ENCODE results near the gene RARRES2.
A peak's percentile ranks its signal among the peaks of the same experiment; 100 is the strongest.
"Not testable (repeated sequence)": the region's sequence is repeated elsewhere in the genome, so short reads cannot be mapped to it uniquely, and the experiment has no call there.

RARRES2 gene

DNA sequence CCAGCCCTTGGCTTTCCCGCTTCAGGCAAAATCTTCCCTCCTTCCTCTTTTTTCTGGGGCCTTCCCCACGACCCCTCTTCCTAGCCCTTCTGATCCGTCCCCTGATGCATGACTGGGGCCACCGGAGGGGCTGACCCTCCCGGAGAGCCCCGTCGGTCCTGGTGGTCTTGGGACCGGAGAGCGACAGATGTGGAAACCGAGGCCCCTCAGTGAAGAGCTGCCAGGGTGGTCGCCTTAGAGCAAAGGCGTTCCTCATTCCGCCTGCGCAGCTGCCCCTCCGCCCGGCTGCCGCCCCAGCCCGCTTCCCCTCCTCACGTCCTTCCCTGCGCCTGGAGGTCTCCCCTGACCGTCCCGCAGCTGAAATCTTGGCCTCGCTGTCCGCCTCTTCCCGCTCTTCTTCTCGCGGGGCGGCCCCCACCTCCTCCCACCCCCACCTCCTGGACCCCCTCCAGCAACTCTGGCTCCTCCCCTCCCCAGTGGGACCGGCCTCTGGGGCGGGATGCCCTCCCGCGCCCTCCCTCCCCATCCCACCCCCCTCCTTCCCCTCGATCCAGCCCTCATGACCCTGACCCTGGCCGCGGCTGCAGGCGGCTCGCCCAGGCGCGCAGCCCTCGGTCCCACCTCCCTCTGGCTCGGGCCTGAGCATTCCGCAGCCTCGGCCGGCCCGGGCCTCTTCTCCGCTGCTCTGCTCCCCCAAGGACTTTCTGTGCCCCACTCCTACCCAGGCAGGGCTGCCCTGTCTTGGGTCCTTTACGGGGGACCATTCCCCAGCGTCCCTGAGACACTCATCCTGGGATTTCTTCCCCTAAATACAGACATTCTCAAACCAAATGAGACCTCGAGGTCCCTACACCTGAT, at the start of gene RARRES2:
RARRES2 (minus strand) TSS at position 367 of the 858 bp plus-strand sequence. CDS start 1,020 bp downstream, outside the sequence.
- no peak for DNase-seq (ENCODE audit: low read depth in 3 of 3, low spot score in 1 of 3)

GRCh38 chr7:150390205-150390604, 48.8 kb upstream of the RARRES2 start:
- DNase-seq (ENCODE audit: low read depth in 3 of 3, low spot score in 1 of 3): no peak

GRCh38 chr7:150389532-150389816, 48.0 kb upstream of the RARRES2 start:
- DNase-seq (ENCODE audit: low read depth in 3 of 3, low spot score in 1 of 3): no peak

GRCh38 chr7:150388709-150389531, 47.5 kb upstream of the RARRES2 start:
- no peak for DNase-seq (ENCODE audit: low read depth in 3 of 3, low spot score in 1 of 3)

DNA sequence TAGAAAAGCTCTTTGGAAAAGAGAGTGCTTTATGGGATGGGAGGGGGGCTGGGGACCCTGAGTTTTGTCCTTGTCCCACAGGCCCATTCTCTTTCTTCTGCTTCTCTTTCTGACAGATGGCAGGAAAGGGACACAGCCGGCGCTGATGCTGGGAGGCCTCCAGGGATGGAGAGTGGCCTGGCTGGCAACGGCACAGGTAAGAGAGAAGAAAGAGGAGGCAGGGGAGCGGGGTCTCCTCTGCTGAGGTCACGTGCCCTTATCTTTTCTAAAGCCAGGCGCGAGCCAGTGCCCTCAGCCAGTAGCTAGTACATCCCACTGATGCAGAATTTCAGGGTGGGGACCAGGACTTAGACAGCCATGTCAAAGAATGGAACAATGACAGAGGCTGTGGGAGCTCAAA, 46.9 kb upstream of the RARRES2 start:
- no peak for DNase-seq (ENCODE audit: low read depth in 3 of 3, low spot score in 1 of 3)

GRCh38 chr7:150385884-150386283, 44.5 kb upstream of the RARRES2 start:
- DNase-seq (ENCODE audit: low read depth in 3 of 3, low spot score in 1 of 3): not testable (repeated sequence)

DNA sequence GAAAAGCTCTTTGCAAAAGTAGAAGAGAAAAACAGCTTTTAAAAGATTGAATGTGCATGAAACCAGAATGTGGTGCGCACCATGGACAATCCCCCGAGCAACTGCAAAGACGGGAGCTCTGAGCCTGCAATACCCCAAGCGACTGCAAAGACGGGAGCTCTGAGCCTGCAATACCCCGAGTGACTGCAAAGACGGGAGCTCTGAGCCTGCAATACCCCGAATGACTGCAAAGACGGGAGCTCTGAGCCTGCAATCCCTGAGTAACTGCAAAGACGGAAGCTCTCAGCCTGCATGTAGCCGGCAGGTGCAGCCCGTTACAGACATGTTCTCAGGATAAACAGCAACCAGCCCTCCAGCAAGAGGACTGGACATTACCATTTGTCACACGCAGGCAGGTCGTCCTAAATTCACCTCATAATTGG, 43.9 kb upstream of the RARRES2 start:
- no peak for DNase-seq (ENCODE audit: low read depth in 3 of 3, low spot score in 1 of 3)

DNA sequence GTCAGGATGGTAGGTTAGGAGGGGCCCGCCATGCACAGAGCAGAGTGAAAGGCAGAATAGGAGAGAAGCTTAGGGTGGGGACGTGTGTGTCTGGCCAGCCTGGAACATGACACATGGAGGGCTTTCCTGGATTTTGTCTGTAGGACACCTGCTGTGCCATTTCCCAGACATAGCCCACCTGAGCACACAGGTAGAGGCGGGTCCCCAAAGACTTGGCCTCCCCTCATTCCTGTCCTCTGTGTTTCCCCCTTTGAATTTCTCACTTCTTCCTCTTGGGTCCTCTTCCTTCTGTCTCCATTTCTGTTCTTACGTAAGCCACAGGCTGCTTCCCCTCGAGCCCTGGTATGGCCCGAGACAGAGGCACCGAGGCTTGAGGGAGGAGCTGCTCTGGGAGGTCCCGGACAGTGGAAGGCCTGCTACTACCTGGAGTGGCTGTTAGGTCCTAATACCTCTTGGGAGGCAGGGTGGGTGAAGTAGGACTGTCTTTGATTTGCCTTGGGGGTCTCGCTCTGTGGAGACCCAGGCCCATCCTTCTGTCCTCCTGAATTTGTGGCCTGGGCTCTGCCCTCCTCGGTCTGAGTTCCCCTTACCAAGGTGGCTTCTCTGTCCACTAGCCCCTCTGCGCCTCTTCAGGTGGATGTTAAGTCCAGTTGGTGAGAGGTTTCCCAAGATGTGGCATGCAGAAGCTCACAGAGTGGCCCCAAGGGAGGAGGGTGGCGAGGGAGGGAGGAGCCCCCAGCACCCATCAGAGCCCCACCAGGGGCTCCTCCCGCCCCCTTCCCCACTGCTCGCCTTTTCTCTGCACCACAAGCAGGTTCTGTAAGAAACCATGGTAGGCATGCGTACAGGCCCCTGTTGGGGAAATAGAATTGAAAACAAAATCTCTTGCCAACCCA, 43.2 kb upstream of the RARRES2 start:
- DNase-seq (ENCODE audit: low read depth in 3 of 3, low spot score in 1 of 3): no peak

DNA sequence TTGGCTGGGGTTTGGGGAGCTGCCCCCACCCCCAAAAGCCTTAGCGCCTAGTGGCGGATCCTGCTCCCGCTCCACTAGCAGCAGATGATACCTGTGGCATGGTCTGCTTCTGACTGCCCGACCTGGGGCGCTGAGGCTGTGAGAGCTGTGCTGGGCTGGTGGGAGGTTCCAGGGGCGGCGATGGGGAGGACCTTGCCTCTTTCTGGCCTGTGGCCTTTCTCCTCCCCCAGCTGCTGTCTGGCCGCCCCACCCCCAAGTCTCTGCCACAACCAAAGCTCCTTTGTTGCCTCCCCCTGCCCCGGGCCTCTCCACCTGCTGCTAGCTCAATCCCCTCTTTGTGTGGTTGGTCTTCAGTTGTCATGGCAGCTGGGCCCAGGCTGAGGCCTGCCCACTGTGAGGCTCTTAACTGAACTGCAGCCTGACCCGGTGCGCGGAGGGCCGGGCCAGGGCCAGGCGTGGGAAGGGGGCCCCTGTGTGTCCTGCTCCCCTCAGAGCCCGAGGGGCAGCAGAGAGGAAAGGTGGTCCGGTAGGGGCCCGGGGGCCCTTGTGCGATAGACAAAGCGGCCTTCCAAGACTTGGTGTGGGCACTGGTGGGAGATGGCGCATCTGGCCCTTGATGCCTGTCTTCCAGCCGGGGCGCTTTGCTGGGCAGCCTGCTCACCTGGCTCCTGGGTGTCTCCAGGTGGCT, 42.4 kb upstream of the RARRES2 start:
- no peak for DNase-seq (ENCODE audit: low read depth in 3 of 3, low spot score in 1 of 3)

DNA sequence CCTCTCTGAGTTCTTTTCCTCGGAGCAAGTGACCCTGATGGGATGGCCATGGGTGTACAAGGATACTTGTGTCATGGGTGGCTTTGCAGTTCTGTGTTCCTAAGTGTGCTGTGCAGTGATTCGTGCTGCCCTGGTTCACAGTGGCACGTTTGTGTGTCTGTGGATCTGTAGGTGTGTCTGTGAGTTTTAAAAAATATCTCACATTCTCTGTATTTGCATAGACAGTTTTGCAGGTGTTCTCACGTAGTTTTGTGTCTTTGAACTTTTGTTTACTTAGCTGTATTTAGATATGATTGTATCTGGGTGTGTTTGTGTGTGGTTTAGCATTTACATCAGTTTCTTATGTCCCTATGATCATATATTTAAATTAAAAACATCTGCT, 41.4 kb upstream of the RARRES2 start:
- DNase-seq (ENCODE audit: low read depth in 3 of 3, low spot score in 1 of 3): no peak

DNA sequence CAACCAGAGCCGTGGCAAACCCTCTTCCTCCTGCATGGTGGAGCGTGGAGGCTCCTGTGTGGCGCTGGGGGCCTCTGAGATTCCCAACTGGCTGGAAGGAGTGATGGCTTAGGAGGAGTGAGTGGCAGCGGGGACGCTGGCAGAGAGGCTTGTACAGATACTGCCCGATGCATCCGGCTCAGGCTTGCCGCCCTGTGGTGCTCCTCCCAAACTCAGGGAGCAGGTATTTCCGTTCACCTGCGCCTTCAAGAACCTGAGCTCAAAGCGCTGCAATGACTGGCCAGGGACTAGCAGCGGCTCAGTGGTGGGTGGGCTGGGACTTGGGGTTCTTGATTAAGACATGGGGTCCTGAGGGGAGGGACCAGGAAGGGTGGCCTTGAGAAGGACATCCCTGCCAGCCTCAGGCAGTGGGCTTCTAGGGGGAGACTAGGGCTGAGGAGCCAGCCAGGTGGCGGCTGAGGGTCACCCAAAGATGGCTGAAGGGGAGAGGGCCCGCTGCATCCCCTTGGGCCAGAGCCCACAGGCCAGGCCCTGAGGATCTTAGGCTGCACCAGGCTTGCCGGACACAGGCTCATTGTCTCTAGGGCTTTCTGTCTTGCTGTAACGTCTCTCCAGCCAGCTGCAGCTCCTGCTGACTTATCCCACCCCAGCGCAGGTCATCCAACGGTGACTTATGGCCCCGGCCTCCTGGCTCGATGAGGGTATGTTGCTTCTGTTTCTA, 40.9 kb upstream of the RARRES2 start:
- no peak for DNase-seq (ENCODE audit: low read depth in 3 of 3, low spot score in 1 of 3)

DNA sequence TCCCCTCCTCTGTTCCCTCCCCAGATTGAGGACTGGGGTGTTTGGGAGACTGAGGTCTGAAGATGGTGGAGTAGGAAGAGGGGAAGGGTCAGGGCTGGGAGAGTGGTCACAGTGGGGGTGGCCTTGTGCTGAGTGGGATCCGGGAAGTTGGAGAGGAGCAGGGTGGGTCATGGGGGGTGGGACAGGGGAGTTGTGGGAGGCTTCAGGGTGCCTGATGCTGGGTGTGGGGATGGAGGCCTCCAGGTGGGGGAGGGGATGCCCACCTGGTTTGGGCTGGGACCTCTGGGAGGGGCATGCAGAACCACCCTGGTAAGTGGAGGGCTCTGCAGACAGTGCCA, 40.3 kb upstream of the RARRES2 start:
- DNase-seq (ENCODE audit: low read depth in 3 of 3, low spot score in 1 of 3): no peak

DNA sequence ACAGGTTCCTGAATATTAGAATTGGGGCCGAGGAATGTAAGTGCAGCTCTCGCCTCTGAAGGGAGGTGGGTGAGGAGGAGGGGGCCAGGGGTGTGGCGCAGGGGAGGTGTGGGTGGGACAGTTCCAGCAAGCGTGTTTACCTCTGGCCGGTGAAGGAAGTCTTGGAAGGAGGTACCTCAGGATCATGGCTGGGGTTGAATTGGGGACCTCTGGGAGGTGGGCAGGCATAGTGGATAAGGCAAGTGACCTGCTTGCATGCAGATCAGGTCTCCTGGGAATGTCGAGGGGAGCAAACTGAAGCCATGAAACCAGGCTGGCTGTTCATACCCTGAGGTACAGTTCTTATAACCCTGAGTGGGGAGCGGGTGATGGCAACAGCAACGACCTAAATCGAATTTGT, 39.7 kb upstream of the RARRES2 start:
- DNase-seq (ENCODE audit: low read depth in 3 of 3, low spot score in 1 of 3): no peak

DNA sequence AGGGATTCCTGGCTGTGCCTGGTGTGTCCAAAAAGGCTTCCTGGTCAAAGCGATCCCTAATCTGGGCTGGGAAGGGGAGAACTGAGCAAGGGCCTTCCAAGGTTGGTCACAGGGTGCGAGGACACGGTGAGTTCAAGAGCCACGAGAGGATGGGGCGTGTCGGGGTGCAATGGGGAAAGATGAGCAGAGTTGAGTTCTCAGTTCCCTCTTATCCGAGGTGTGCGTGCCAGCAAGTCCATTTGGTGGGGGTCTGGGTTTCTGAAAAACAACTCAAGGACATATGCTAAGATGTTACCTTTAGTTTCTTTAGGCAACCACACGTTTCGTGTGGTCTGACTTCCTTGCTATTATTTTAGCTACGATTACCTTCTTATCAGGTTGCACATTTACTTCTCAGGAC, 39.0 kb upstream of the RARRES2 start:
- DNase-seq (ENCODE audit: low read depth in 3 of 3, low spot score in 1 of 3): no peak

GRCh38 chr7:150379441-150380379, 38.3 kb upstream of the RARRES2 start:
- no peak for DNase-seq (ENCODE audit: low read depth in 3 of 3, low spot score in 1 of 3)

GRCh38 chr7:150378853-150379440, 37.5 kb upstream of the RARRES2 start, which contains the start of gene ZNF775:
TSS of gene ZNF775 (plus strand) at chr7:150379330. CDS start at chr7:150388471, 9,141 bp downstream.
- DNase-seq (ENCODE audit: low read depth in 3 of 3, low spot score in 1 of 3): peak; percentile 81 to 83 (median 82)

DNA sequence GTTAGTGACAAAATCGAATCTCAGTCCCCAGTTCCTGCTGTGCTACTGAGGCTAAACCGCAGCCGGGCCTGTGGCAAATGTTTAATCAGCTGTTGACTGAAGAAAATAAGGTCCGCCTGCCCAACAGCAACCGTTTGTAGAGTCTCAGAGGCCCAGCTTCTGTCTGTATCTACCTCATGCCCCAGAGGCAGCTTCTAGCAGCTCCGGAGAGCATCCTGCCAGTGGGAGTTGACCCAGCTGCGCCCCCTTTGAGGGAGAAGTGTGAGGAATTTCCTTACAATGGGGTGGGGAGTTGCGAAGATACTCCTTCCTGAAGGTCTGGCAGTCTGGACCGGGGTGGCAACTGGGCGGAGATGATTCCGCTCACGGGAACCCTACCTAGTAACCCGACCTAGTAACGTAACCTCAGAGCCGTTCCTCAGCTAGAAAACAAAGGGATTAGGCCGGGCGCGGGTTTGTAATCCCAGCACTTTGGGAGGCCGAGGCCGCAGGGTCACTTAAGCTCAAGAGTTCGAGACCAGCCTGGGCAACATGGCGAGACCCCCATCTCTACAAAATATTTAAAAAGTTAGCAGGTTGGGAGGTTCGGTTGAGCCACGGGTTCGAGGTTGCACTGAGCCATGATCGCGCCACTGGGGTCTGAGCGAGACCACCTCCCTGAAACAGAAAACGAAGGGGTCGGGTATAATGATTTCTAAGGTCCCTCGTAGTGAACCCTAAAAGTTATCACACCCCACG, 36.9 kb upstream of the RARRES2 start:
- no peak for DNase-seq (ENCODE audit: low read depth in 3 of 3, low spot score in 1 of 3)

- no peak for DNase-seq (ENCODE audit: low read depth in 3 of 3, low spot score in 1 of 3)
These were observed 36.2 kb upstream of the RARRES2 start for GRCh38 chr7:150377635-150378034.
